CD4-positive, alpha-beta T cell (primary cell): ENCODE measurements around the gene CPA4. TPM values are rescaled to one million over a fixed set of nuclear protein-coding genes. Genes with fewer than 3 reads are reported as not detected.

Experiments
- ATAC-seq: fragments of 200-7000 bp; cut with Tn5 transposase; one replicate; pipeline ENCODE4 v1.10.0; 2022; ENCODE audit warnings: mild to moderate bottlenecking; ENCODE audit not compliant: poor library complexity
- CTCF ChIA-PET: fragments of 350-600 bp; sonication (Branson Sonifier 250); formaldehyde crosslinking; loops from one replicate; lab custom pipeline; 2021; ENCODE audit warnings: antibody characterized with exemption, inconsistent platforms; lab: Charles Lee
- POLR2A ChIA-PET: fragments of 350-600 bp; sonication (Branson Sonifier 250); formaldehyde crosslinking; loops from one replicate; lab custom pipeline; 2021; ENCODE audit warnings: antibody characterized with exemption, inconsistent platforms; lab: Charles Lee
- DNase-seq, 14 experiments: peaks; one replicate each; pipeline ENCODE4 v3.0.0-alpha.2; 2013 to 2020; ENCODE audit warnings: mixed read lengths in 2 of 14
- H3K27ac ChIP-seq, 2 donors: one replicate each; pipeline versions ENCODE4 v1.5.1 to v1.7.0; 2013; ENCODE audit warnings: low read length in 2 of 2, low read depth in 1 of 2, mild to moderate bottlenecking in 1 of 2
- H3K27me3 ChIP-seq, 2 experiments: 1 replicate in 1 of 2; 2 replicates in 1 of 2; pipeline versions ENCODE4 v1.6.1 to v1.7.0; 2013; ENCODE audit warnings: low read length in 2 of 2, control low read depth in 1 of 2, mild to moderate bottlenecking in 1 of 2, moderate library complexity in 1 of 2; ENCODE audit not compliant: insufficient read depth in 2 of 2, control insufficient read depth in 1 of 2
- H3K36me3 ChIP-seq: one replicate; pipeline ENCODE4 v1.6.1; 2013; ENCODE audit warnings: low read length, control low read depth; ENCODE audit not compliant: insufficient read depth
- H3K4me1 ChIP-seq: one replicate; pipeline ENCODE4 v1.6.1; 2013; ENCODE audit warnings: low read length, control low read depth; ENCODE audit not compliant: insufficient read depth
- H3K4me3 ChIP-seq: one replicate; pipeline ENCODE4 v1.5.1; 2013; ENCODE audit warnings: mild to moderate bottlenecking, low read length, moderate library complexity
- H3K9me3 ChIP-seq, 2 experiments: 1 replicate in 1 of 2; 2 replicates in 1 of 2; pipeline versions ENCODE4 v1.6.1 to v1.7.0; 2013; ENCODE audit warnings: low read length in 2 of 2, mild to moderate bottlenecking in 2 of 2, control low read depth in 1 of 2, moderate library complexity in 1 of 2; ENCODE audit not compliant: control insufficient read depth in 1 of 2, insufficient read depth in 1 of 2
- H3K27ac Mint-ChIP-seq: one replicate; pipeline ENCODE4 v1.8.0; 2020; ENCODE audit warnings: mixed read lengths
- H3K27me3 Mint-ChIP-seq: one replicate; pipeline ENCODE4 v1.8.0; 2021; ENCODE audit warnings: mixed read lengths
- H3K36me3 Mint-ChIP-seq: one replicate; pipeline ENCODE4 v1.8.0; 2021; ENCODE audit warnings: low read depth, mixed read lengths
- H3K4me1 Mint-ChIP-seq: one replicate; pipeline ENCODE4 v1.8.0; 2021; ENCODE audit warnings: low read depth, mixed read lengths
- H3K4me3 Mint-ChIP-seq: one replicate; pipeline ENCODE4 v1.8.0; 2020; ENCODE audit warnings: mild to moderate bottlenecking, mixed read lengths
- H3K9me3 Mint-ChIP-seq: one replicate; pipeline ENCODE4 v1.8.0; 2020; ENCODE audit warnings: mixed read lengths
- CTCF ChIP-seq: fragments of 200-600 bp; IDR thresholded peaks from one replicate; pipeline ENCODE4 v1.8.0; 2022; ENCODE audit warnings: antibody characterized with exemption, mild to moderate bottlenecking
- intact Hi-C, 2 experiments: fragments of 100-400 bp; cut with DNase I in 1 of 2; cut with micrococcal nuclease in 1 of 2; formaldehyde crosslinking; loops; one replicate each; pipeline versions ENCODE4 v1.15.1 to v1.9.0; 2023 to 2025; cut with DNase I, micrococcal nuclease
- total RNA-seq, 174 experiments: library from RNA in 2 of 174; stranded (reverse) in 2 of 174; gene quantifications; one replicate each; pipeline ENCODE4 v1.2.3 and lab custom pipeline; 2021 to 2026

The CPA4 gene
- total RNA-seq, 2 experiments from 2014 or later, result not detected

DNA sequence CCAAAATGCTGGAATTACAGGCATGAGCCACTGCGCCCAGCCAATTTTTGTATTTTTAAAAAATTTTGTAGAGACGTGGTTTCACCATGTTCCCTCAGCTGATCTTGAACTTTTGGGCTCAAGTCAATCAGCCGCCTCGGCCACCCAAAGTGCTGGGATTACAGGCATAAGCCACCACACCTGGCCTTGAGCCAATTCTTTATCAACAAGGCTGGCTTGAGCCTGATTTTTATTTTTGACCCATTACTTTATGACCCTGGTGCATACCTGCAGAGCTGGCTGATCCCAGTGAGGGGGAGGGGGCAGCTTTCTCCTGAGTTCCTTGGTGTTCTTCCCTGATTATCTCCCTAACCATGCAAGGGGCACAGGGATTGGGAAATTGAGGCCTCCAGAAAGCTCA is 71.5 kb downstream of the CPA4 start:
- intact Hi-C loops, result no loop called here
- peaks cover 26% of the 10 kb centered on the region for H3K4me1 Mint-ChIP-seq
- CTCF ChIA-PET, result no interaction called here

DNA sequence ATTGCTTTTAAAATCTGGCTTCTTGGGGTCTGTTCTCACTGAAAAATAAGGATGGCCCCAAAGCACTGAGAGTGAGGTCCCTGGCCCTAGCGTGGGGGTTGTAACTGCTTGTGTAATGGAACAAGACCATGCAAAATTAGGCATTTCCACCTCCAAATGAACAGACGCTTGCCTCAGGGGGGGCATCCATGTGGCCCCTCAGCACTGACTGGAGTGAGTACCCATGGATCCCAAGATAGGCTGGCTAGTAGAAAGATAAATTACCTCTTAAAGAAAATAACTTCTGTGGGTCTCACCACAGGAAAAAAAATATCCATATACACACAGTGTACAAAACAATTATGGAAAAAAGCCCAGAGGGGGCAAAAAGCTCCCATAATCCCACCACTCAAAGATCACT is 72.1 kb downstream of the CPA4 start:
- Histone ChIP-seq H3K9me3 (peaks cover 0 to 3% of the 10 kb centered on the region in 2 experiments), H3K36me3 (no peaks in the 10 kb centered on the region), H3K4me1 (peaks cover 24% of the 10 kb centered on the region), H3K27me3 (peaks cover 0 to 2% of the 10 kb centered on the region in 2 experiments), H3K27ac (no peak overlapping the region), H3K4me3 (no peak overlapping the region)
- POLR2A ChIA-PET, result no interaction called here
- ATAC-seq, result no peak
- Mint-ChIP-seq H3K9me3 (no peaks in the 10 kb centered on the region), H3K36me3 (no peaks in the 10 kb centered on the region), H3K27me3 (no peaks in the 10 kb centered on the region), H3K4me1 (peaks cover 33% of the 10 kb centered on the region), H3K27ac (no peak overlapping the region), H3K4me3 (no peak overlapping the region)
- CTCF ChIA-PET, result no interaction called here
- DNase-seq, result no peak
- intact Hi-C loops, result no loop called here
- TF ChIP-seq CTCF, result no peak

More for the DNA sequence above, 71.5 kb downstream of the CPA4 start:
- POLR2A ChIA-PET, result no interaction called here
- Histone ChIP-seq H3K4me1 (peaks cover 24% of the 10 kb centered on the region), H3K27ac (no peak overlapping the region), H3K4me3 (no peak overlapping the region), H3K27me3 (peaks cover 0 to 2% of the 10 kb centered on the region in 2 experiments), H3K36me3 (no peaks in the 10 kb centered on the region), H3K9me3 (peaks cover 4 to 6% of the 10 kb centered on the region in 2 experiments)
- no peak for DNase-seq
- Mint-ChIP-seq H3K4me3 (no peak overlapping the region), H3K9me3 (peaks cover 4% of the 10 kb centered on the region), H3K27me3 (no peaks in the 10 kb centered on the region), H3K27ac (no peak overlapping the region), H3K36me3 (no peaks in the 10 kb centered on the region)
- ATAC-seq, result no peak
- no peak for TF ChIP-seq CTCF

DNA sequence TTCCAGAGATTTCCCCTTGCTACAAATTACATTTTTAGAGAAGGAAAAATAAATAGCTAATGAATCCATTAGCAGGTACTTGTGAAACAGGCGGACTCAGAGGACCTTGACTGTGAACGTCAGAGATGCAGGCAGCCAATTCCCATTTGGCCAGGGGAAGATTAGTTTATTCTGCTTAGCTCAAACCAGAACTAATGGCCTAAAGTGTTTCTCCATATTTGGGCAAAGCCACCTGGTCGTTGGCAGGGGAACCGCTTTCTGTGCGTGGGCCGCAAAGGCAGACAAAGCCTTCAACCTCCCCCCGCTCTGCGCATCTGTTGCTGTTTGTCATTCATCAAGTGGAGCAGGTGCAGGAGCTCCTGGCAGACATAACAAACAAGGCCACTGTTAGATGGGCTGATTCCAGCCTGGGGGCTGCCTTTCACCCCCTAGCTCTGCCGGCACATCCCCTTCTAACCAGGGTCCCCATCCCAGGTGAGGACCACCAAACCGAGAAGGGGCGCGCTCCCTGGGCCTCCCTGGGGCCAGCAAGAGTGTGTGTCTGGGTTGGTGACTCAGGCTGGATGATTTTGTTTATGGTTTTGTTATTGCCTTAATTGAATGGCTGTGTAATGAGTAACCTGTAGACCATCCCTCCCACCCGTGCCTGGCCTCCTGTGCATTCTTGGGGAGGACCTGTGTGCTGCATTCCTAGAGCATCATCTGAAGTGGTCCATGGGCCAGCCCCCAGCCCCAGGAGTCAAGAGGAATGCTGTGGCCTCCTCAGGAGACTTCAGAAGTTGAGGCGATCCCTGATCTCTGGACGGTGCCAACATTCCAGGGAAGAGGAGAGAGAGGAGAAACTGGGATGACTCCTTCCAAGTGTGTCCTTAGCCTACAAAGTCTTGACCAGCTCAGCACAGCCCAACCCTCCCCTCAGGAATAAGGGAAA is 72.8 kb downstream of the CPA4 start:
- TF ChIP-seq CTCF, result no peak
- no peaks in the 10 kb centered on the region for H3K36me3 ChIP-seq
- intact Hi-C loops, result no loop called here
- Mint-ChIP-seq H3K27ac (no peak overlapping the region), H3K4me3 (no peak overlapping the region), H3K36me3 (no peaks in the 10 kb centered on the region), H3K4me1 (peaks cover 33% of the 10 kb centered on the region), H3K27me3 (no peaks in the 10 kb centered on the region), H3K9me3 (no peaks in the 10 kb centered on the region)
- no peak overlapping the region for H3K4me3 ChIP-seq
- peaks cover 0 to 2% of the 10 kb centered on the region in 2 experiments for H3K27me3 ChIP-seq
- CTCF ChIA-PET, result no interaction called here
- no peaks in the 10 kb centered on the region for H3K9me3 ChIP-seq
- DNase-seq (peak in 1 of 14 experiments; percentile 26), ATAC-seq (no peak)
- POLR2A ChIA-PET, result no interaction called here
- no peak overlapping the region for H3K27ac ChIP-seq
- peaks cover 24% of the 10 kb centered on the region for H3K4me1 ChIP-seq
